GM12878 (cell line): ENCODE measurements around the gene DIO1. TPM values are rescaled to one million over a fixed set of nuclear protein-coding genes. Genes with fewer than 3 reads are reported as not detected.
A peak's percentile ranks its signal among the peaks of the same experiment; 100 is the strongest.

ENCODE experiments used
- ATAC-seq: fragments of 200-7000 bp; cut with Tn5 transposase; 3 replicates; pipeline ENCODE4 v1.9.1; 2020; ENCODE audit warnings: mild to moderate bottlenecking, moderate library complexity
- BruUV-seq: library from RNA; stranded (reverse); fragments of 400-500 nt; replicated peaks from 2 replicates; lab custom pipeline; 2021; lab: Mats Ljungman, UMichigan
- CTCF ChIA-PET: fragments of 300-600 bp; sonication (Branson Sonifier 250); formaldehyde crosslinking; extraction: SDS; loops from one replicate; lab custom pipeline; 2021; ENCODE audit warnings: inconsistent platforms; lab: Yijun Ruan, JAX
- POLR2A ChIA-PET: fragments of 350-600 bp; formaldehyde crosslinking; extraction: SDS; loops from one replicate; lab custom pipeline; 2021; ENCODE audit warnings: inconsistent platforms; lab: Charles Lee
- RAD21 ChIA-PET: fragments of 300-600 bp; sonication (Branson Sonifier 250); formaldehyde crosslinking; loops from one replicate; lab custom pipeline; 2023; ENCODE audit warnings: antibody characterized with exemption; ENCODE audit not compliant: unreplicated experiment; lab: Charles Lee
- SMC1A ChIA-PET: fragments of 300-600 bp; sonication (Branson Sonifier 250); formaldehyde crosslinking; loops from one replicate; lab custom pipeline; 2023; ENCODE audit not compliant: unreplicated experiment, uncharacterized antibody; lab: Charles Lee
- DNase-seq: peaks from one replicate; pipeline ENCODE4 v3.0.0-alpha.2; 2011; ENCODE audit warnings: low read depth, low spot score
- FAIRE-seq: peaks from 3 replicates; lab custom pipeline; 2011; peaks lifted over from hg19 to GRCh38; lab: Jason Lieb, UNC
- H2AFZ ChIP-seq: 2 replicates; pipeline ENCODE4 v1.6.0; 2011; ENCODE audit warnings: low read depth, low read length, control low read depth; ENCODE audit not compliant: control insufficient read depth
- H3K27ac ChIP-seq: 2 replicates; pipeline ENCODE4 v1.5.1; 2011; ENCODE audit warnings: control low read depth; ENCODE audit not compliant: control insufficient read depth, insufficient read depth
- H3K27me3 ChIP-seq, 2 experiments: replicated peaks in 1 of 2; 2 replicates each; pipeline versions ENCODE4 v1.6.0 to v1.6.1; 2011; ENCODE audit warnings: low read length in 1 of 2; ENCODE audit not compliant: control insufficient read depth in 2 of 2, insufficient read depth in 2 of 2
- H3K36me3 ChIP-seq, 2 experiments: 2 replicates each; pipeline ENCODE4 v1.5.1; 2011; ENCODE audit warnings: low read length in 1 of 2; ENCODE audit not compliant: control insufficient read depth in 2 of 2, insufficient read depth in 2 of 2
- H3K4me1 ChIP-seq: 2 replicates; pipeline ENCODE4 v1.6.1; 2011; ENCODE audit warnings: mild to moderate bottlenecking, low read length, moderate library complexity, mixed read lengths; ENCODE audit not compliant: control insufficient read depth, insufficient read depth
- H3K4me2 ChIP-seq: 2 replicates; pipeline ENCODE4 v1.6.0; 2011; ENCODE audit warnings: control low read depth; ENCODE audit not compliant: control insufficient read depth, insufficient read depth
- H3K4me3 ChIP-seq: fragments of 200-600 bp; sonication (generic); 2 replicates; pipeline ENCODE4 v1.5.1; 2016
- H3K79me2 ChIP-seq: 2 replicates; pipeline ENCODE4 v1.6.0; 2011; ENCODE audit warnings: low read length; ENCODE audit not compliant: control insufficient read depth, insufficient read depth
- H3K9ac ChIP-seq: 2 replicates; pipeline ENCODE4 v1.8.0; 2011; ENCODE audit warnings: low read length, control low read depth, mixed read lengths; ENCODE audit not compliant: control insufficient read depth, insufficient read depth
- H3K9me3 ChIP-seq: replicated peaks from 3 replicates; pipeline ENCODE4 v1.5.1; 2011; ENCODE audit warnings: mild to moderate bottlenecking, low read length; ENCODE audit not compliant: control insufficient read depth, insufficient read depth
- H4K20me1 ChIP-seq: 2 replicates; pipeline ENCODE4 v1.6.0; 2011; ENCODE audit not compliant: control insufficient read depth, insufficient read depth
- JUNB ChIP-seq: IDR thresholded peaks from 2 replicates; pipeline ENCODE4 v1.6.1; 2016; ENCODE audit warnings: antibody characterized with exemption, mild to moderate bottlenecking
- MLLT1 ChIP-seq: fragments of 450-650 bp; IDR thresholded peaks from 2 replicates; pipeline ENCODE4 v1.6.1; 2016; ENCODE audit warnings: mild to moderate bottlenecking
- NR2C2 ChIP-seq: IDR thresholded peaks from 2 replicates; pipeline ENCODE4 v1.6.1; 2011; ENCODE audit warnings: borderline replicate concordance, low read depth; ENCODE audit not compliant: control insufficient read depth, insufficient read length
- WGBS: methylation state at CpG from one replicate; pipeline ENCODE4 v1.1.6; 2016; ENCODE audit warnings: low lambda C conversion rate; ENCODE audit not compliant: insufficient replicate concordance, insufficient coverage; ENCODE audit errors: missing lambda C conversion rate; 5-methylcytosine and 5-hydroxymethylcytosine counted together
- in situ Hi-C: fragments of 300-500 bp; cut with MboI; formaldehyde crosslinking; loops from 9 replicates; pipeline ENCODE4 v1.14.3; 2018; ENCODE audit warnings: mixed read lengths
- intact Hi-C: fragments of 100-400 bp; cut with micrococcal nuclease; formaldehyde crosslinking; loops from one replicate; pipeline ENCODE4 v1.14.2; 2022; ENCODE audit not compliant: unreplicated experiment
- polyA plus RNA-seq, 11 experiments: library from polyadenylated mRNA; depleted of rRNA in 4 of 11; unstranded in 6 of 11; stranded (reverse) in 5 of 11; fragments of >200 nt; fragmentation: Nextera tagmentation in 4 of 11; fragmentation: Illumina TruSeq in 1 of 11; extraction: Ambion mirVana in 4 of 11; extraction: Trizol in 1 of 11; gene quantifications; 1 replicate in 1 of 11; 2 replicates in 10 of 11; pipeline versions ENCODE4 v1.2.1 to v1.2.3, GENCODE V29; 2011 to 2016; ENCODE audit warnings: inconsistent platforms in 2 of 11, missing spikeins in 2 of 11, low read depth in 1 of 11
- total RNA-seq, 4 experiments: library from RNA; depleted of rRNA in 3 of 4; stranded (reverse); fragments of >200 nt in 3 of 4; fragmentation: Illumina TruSeq in 1 of 4; extraction: Trizol in 1 of 4; gene quantifications; 2 replicates each; pipeline versions ENCODE4 v1.2.1 to v1.2.3, GENCODE V29; 2013 to 2021
- TF ChIP-seq, protein P1 (sequence below): IDR thresholded peaks from 2 replicates; pipeline ENCODE4 v1.6.1; 2011; ENCODE audit warnings: borderline replicate concordance, low read depth, mild to moderate bottlenecking, moderate library complexity, mixed read lengths, low read length; ENCODE audit not compliant: insufficient read depth; ENCODE audit errors: extremely low read length

The DIO1 gene
- total and polyA plus RNA-seq, 10 of the 15 experiments (the other 5 are each of a cell fraction or from before 2014, with no cell fraction given) = 0.11 to 0.26 (median 0.12) TPM; not detected in 6

GRCh38 chr1:53943490-53944043 lies 49.6 kb downstream of the DIO1 start:
- Histone ChIP-seq H3K27me3 (no peaks in the 10 kb centered on the region), H3K27ac (no peak overlapping the region), H3K4me2 (peak overlapping the region; percentile 95), H3K4me3 (peak overlapping the region; percentile 92; the same call in 1 of the 2 replicates), H3K9me3 (no peaks in the 10 kb centered on the region; the same call in 2 of the 3 replicates), H3K4me1 (peaks cover 3% of the 10 kb centered on the region; the same call in 1 of the 2 replicates), H4K20me1 (no peaks in the 10 kb centered on the region), H3K79me2 (peaks cover 48% of the 10 kb centered on the region), H3K36me3 (no peaks in the 10 kb centered on the region), H3K9ac (no peak overlapping the region), H2AFZ (no peak overlapping the region)
- ChIA-PET RAD21 (interaction anchor here (1.4 to 9.4 kb wide), 3 partner anchors 9 to 82 kb away, joined by 3 to 73 read pairs (median 5); no protein-coding TSS in a partner anchor), SMC1A (interaction anchor here (0.9 to 2.4 kb wide), 5 partner anchors 12 to 56 kb away, joined by 3 to 10 read pairs (median 4); partner anchors contain the start of gene YIPF1), POLR2A (interaction anchor here (0.8 to 3.8 kb wide), 5 partner anchors 9 to 109 kb away, joined by 3 to 32 read pairs (median 5); partner anchors contain the start of genes TCEANC2 and TMEM59), CTCF (interaction anchor here (2.6 to 4.0 kb wide), 4 partner anchors 9 to 83 kb away, joined by 9 to 23 read pairs (median 15); no protein-coding TSS in a partner anchor)
- in situ Hi-C loops = loop anchor here (5.0 kb wide), 1 partner anchor 51 kb away; the partner anchor contains the start of gene DIO1
- DNase-seq = no peak
- no peak for FAIRE-seq
- BruUV-seq = no TSS peak
- ATAC-seq = no peak
- TF ChIP-seq JUNB (no peak), MLLT1 (peak; percentile 63; the same call in 1 of the 2 replicates), NR2C2 (no peak)
- TF ChIP-seq, protein P1, sequence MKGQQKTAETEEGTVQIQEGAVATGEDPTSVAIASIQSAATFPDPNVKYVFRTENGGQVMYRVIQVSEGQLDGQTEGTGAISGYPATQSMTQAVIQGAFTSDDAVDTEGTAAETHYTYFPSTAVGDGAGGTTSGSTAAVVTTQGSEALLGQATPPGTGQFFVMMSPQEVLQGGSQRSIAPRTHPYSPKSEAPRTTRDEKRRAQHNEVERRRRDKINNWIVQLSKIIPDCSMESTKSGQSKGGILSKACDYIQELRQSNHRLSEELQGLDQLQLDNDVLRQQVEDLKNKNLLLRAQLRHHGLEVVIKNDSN = no peak
- intact Hi-C loops = no loop called here
- 99% methylated on average over 14 of the region's 14 CpGs for WGBS
